ENCODE measurements around the gene ATP2C1.

The ATP2C1 gene

DNA sequence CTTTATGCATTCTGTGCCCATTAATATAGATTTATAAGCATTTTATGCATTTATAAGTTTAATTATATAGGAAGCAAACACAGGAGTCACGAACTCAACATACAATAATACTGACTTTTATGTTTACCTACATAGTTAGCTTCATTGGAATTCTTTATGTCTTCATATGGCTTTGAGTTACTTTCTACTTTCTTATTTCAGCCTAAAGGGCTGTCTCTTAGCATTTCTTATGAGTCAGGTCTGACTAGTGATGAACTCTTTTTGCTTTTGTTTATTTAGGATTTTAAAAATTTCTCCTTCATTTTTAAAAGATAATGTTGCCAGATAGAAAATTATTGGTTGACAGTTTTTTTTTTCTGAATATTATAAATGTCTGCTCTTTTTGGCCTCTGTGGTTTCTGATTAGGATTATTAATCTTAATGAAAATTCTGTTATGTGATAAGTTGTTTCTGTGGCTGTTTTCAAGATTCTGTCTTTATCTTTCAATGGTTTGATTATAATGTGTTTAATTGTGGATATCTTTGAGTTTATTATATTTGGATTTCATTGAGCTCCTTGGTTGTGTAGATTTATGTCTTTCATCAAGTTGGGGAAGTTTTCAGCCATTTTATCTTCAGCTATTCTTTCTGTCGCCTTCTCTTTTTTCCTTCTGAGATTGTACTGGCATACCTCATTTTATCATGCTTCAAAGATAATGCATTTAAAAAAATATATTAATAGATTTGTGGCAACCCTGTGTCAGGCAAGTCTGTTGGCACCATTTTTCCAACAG lies 54.3 kb downstream of the ATP2C1 start:
- no peak overlapping the region for H3K18ac ChIP-seq (ENCODE audit: low read length)
- no peak overlapping the region for H4K5ac ChIP-seq (ENCODE audit: low read length)
- no peaks in the 10 kb centered on the region for H3K79me1 ChIP-seq (ENCODE audit: low read length)
- no peak overlapping the region for H3K4me2 ChIP-seq (ENCODE audit: low read length)
- H2BK15ac ChIP-seq (replicated peaks; ENCODE audit: low read depth), result no peak overlapping the region
- H3K36me3 ChIP-seq (ENCODE audit: control insufficient read depth, insufficient read depth, low read length), result peaks cover 2% of the 10 kb centered on the region
- H3K4me3 ChIP-seq (ENCODE audit: low read length), result no peak overlapping the region
- no peak overlapping the region for H3K56ac ChIP-seq (ENCODE audit: low read length)
- H3K9ac ChIP-seq (ENCODE audit: low read length), result no peak overlapping the region
- WGBS (ENCODE audit: extremely low coverage, insufficient coverage, low lambda C conversion rate), result no CpG with 5 or more reads among the region's 2 CpGs
- no peak overlapping the region for H4K8ac ChIP-seq (ENCODE audit: low read depth, low read length)
- H3K27me3 ChIP-seq (ENCODE audit: insufficient read depth, low read length, poor library complexity), result no peaks in the 10 kb centered on the region
- no peak overlapping the region for H2AK5ac ChIP-seq (ENCODE audit: low read length)
- no peak overlapping the region for H2BK120ac ChIP-seq (ENCODE audit: low read depth, low read length)
- no peak for DNase-seq
- no peaks in the 10 kb centered on the region for H3K79me2 ChIP-seq (ENCODE audit: control insufficient read depth, insufficient read depth, low read length)
- H3K23ac ChIP-seq (ENCODE audit: low read length), result no peak overlapping the region
- no peak overlapping the region for H2BK5ac ChIP-seq (ENCODE audit: low read length)
- no peak overlapping the region for H3K4ac ChIP-seq (ENCODE audit: low read depth, low read length)
- H3K27ac ChIP-seq (ENCODE audit: low read depth, low read length), result no peak overlapping the region
- no peaks in the 10 kb centered on the region for H3K4me1 ChIP-seq (ENCODE audit: control insufficient read depth, low read depth, low read length)

DNA sequence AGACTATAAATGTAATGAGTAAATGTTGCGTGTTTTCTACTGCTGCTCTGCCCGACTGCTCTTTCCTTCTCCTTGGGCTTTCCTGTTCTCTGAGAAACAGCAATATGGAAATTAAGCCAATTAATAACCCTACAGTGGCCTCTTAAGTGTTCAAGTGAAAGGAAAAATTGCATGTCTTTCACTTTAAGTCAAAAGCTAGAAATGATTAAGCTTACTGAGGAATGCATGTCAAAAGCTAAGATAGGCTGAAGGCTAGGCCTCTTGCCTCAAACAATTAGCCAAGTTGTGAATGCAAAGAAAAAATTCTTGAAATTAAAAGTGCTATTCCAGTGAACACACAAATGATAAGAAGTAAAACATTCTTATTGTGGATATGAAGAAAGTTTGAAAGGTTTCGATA lies 55.0 kb downstream of the ATP2C1 start:
- H3K4me1 ChIP-seq (ENCODE audit: control insufficient read depth, low read depth, low read length), result no peaks in the 10 kb centered on the region
- no peak overlapping the region for H3K4ac ChIP-seq (ENCODE audit: low read depth, low read length)
- no peak overlapping the region for H3K56ac ChIP-seq (ENCODE audit: low read length)
- H3K23ac ChIP-seq (ENCODE audit: low read length), result no peak overlapping the region
- H3K36me3 ChIP-seq (ENCODE audit: control insufficient read depth, insufficient read depth, low read length), result peaks cover 2% of the 10 kb centered on the region
- no peaks in the 10 kb centered on the region for H3K27me3 ChIP-seq (ENCODE audit: insufficient read depth, low read length, poor library complexity)
- H2AK5ac ChIP-seq (ENCODE audit: low read length), result no peak overlapping the region
- H3K9ac ChIP-seq (ENCODE audit: low read length), result no peak overlapping the region
- no peak for DNase-seq
- H3K4me2 ChIP-seq (ENCODE audit: low read length), result no peak overlapping the region
- H3K79me1 ChIP-seq (ENCODE audit: low read length), result no peaks in the 10 kb centered on the region
- no peak overlapping the region for H4K5ac ChIP-seq (ENCODE audit: low read length)
- H4K8ac ChIP-seq (ENCODE audit: low read depth, low read length), result no peak overlapping the region
- no peak overlapping the region for H3K27ac ChIP-seq (ENCODE audit: low read depth, low read length)
- H2BK120ac ChIP-seq (ENCODE audit: low read depth, low read length), result no peak overlapping the region
- H2BK15ac ChIP-seq (replicated peaks; ENCODE audit: low read depth), result no peak overlapping the region
- no CpG with 5 or more reads among the region's 3 CpGs for WGBS (ENCODE audit: extremely low coverage, insufficient coverage, low lambda C conversion rate)
- H2BK5ac ChIP-seq (ENCODE audit: low read length), result no peak overlapping the region
- H3K4me3 ChIP-seq (ENCODE audit: low read length), result no peak overlapping the region
- H3K18ac ChIP-seq (ENCODE audit: low read length), result no peak overlapping the region
- H3K79me2 ChIP-seq (ENCODE audit: control insufficient read depth, insufficient read depth, low read length), result no peaks in the 10 kb centered on the region

GRCh38 chr3:130950124-130950523 lies 56.2 kb downstream of the ATP2C1 start:
- Histone ChIP-seq H3K4ac (ENCODE audit: low read depth, low read length) (no peak overlapping the region), H2BK5ac (ENCODE audit: low read length) (no peak overlapping the region), H3K18ac (ENCODE audit: low read length) (no peak overlapping the region), H3K9ac (ENCODE audit: low read length) (no peak overlapping the region), H3K4me2 (ENCODE audit: low read length) (no peak overlapping the region), H3K79me1 (ENCODE audit: low read length) (no peaks in the 10 kb centered on the region), H4K8ac (ENCODE audit: low read depth, low read length) (no peak overlapping the region), H3K4me1 (ENCODE audit: control insufficient read depth, low read depth, low read length) (no peaks in the 10 kb centered on the region), H3K79me2 (ENCODE audit: control insufficient read depth, insufficient read depth, low read length) (no peaks in the 10 kb centered on the region), H2BK120ac (ENCODE audit: low read depth, low read length) (no peak overlapping the region), H3K27ac (ENCODE audit: low read depth, low read length) (no peak overlapping the region), H3K27me3 (ENCODE audit: insufficient read depth, low read length, poor library complexity) (no peaks in the 10 kb centered on the region), H2AK5ac (ENCODE audit: low read length) (no peak overlapping the region), H3K4me3 (ENCODE audit: low read length) (no peak overlapping the region), H4K5ac (ENCODE audit: low read length) (no peak overlapping the region), H2BK15ac (replicated peaks; ENCODE audit: low read depth) (no peak overlapping the region), H3K23ac (ENCODE audit: low read length) (no peak overlapping the region), H3K36me3 (ENCODE audit: control insufficient read depth, insufficient read depth, low read length) (no peaks in the 10 kb centered on the region), H3K56ac (ENCODE audit: low read length) (no peak overlapping the region)
- no CpG with 5 or more reads among the region's 2 CpGs for WGBS (ENCODE audit: extremely low coverage, insufficient coverage, low lambda C conversion rate)
- no peak for DNase-seq

- no peak for DNase-seq
- Histone ChIP-seq H3K36me3 (ENCODE audit: control insufficient read depth, insufficient read depth, low read length) (no peaks in the 10 kb centered on the region), H3K27me3 (ENCODE audit: insufficient read depth, low read length, poor library complexity) (no peaks in the 10 kb centered on the region), H4K5ac (ENCODE audit: low read length) (no peak overlapping the region), H3K56ac (ENCODE audit: low read length) (no peak overlapping the region), H2AK5ac (ENCODE audit: low read length) (no peak overlapping the region), H3K4ac (ENCODE audit: low read depth, low read length) (no peak overlapping the region), H3K18ac (ENCODE audit: low read length) (no peak overlapping the region), H2BK15ac (replicated peaks; ENCODE audit: low read depth) (no peak overlapping the region), H3K27ac (ENCODE audit: low read depth, low read length) (no peak overlapping the region), H3K4me2 (ENCODE audit: low read length) (no peak overlapping the region), H3K9ac (ENCODE audit: low read length) (no peak overlapping the region), H4K8ac (ENCODE audit: low read depth, low read length) (no peak overlapping the region), H3K79me2 (ENCODE audit: control insufficient read depth, insufficient read depth, low read length) (no peaks in the 10 kb centered on the region), H3K23ac (ENCODE audit: low read length) (no peak overlapping the region), H3K4me3 (ENCODE audit: low read length) (no peak overlapping the region), H2BK5ac (ENCODE audit: low read length) (no peak overlapping the region), H3K79me1 (ENCODE audit: low read length) (no peaks in the 10 kb centered on the region), H2BK120ac (ENCODE audit: low read depth, low read length) (no peak overlapping the region), H3K4me1 (ENCODE audit: control insufficient read depth, low read depth, low read length) (no peaks in the 10 kb centered on the region)
Measured at GRCh38 chr3:130950641-130951040, 56.8 kb downstream of the ATP2C1 start.

DNA sequence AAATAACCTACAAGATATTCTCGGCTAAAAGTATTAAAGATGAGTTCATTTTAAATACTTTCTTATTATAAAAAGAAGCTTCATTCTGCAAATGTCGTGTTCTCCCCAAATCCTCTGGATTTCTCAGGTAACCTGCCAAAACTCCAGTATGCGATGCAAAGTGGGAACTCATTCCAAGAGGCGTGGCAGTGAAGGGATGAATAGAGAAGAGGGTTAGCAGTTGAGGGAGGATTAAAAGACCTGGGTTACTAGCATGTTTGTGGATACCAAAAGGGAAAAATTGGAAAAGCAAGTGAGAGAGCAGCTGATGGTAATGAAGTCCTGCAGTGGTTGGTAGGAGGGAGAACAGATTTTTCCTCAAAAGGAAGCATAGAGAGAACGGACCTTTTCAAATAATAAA lies 61.6 kb downstream of the ATP2C1 start:
- WGBS (ENCODE audit: extremely low coverage, insufficient coverage, low lambda C conversion rate), result no CpG with 5 or more reads among the region's 5 CpGs
- H3K36me3 ChIP-seq (ENCODE audit: control insufficient read depth, insufficient read depth, low read length), result no peaks in the 10 kb centered on the region

GRCh38 chr3:130956281-130956680 lies 62.4 kb downstream of the ATP2C1 start:
- Histone ChIP-seq H3K4me3 (ENCODE audit: low read length) (no peak overlapping the region), H4K5ac (ENCODE audit: low read length) (no peak overlapping the region), H3K4me1 (ENCODE audit: control insufficient read depth, low read depth, low read length) (no peaks in the 10 kb centered on the region), H4K8ac (ENCODE audit: low read depth, low read length) (no peak overlapping the region), H3K18ac (ENCODE audit: low read length) (no peak overlapping the region), H3K79me1 (ENCODE audit: low read length) (no peaks in the 10 kb centered on the region), H3K36me3 (ENCODE audit: control insufficient read depth, insufficient read depth, low read length) (no peaks in the 10 kb centered on the region), H3K4me2 (ENCODE audit: low read length) (no peak overlapping the region), H2AK5ac (ENCODE audit: low read length) (no peak overlapping the region), H3K79me2 (ENCODE audit: control insufficient read depth, insufficient read depth, low read length) (no peaks in the 10 kb centered on the region), H3K56ac (ENCODE audit: low read length) (no peak overlapping the region), H3K9ac (ENCODE audit: low read length) (no peak overlapping the region), H3K23ac (ENCODE audit: low read length) (no peak overlapping the region), H3K27ac (ENCODE audit: low read depth, low read length) (no peak overlapping the region), H2BK15ac (replicated peaks; ENCODE audit: low read depth) (no peak overlapping the region), H2BK5ac (ENCODE audit: low read length) (no peak overlapping the region), H3K27me3 (ENCODE audit: insufficient read depth, low read length, poor library complexity) (no peaks in the 10 kb centered on the region), H2BK120ac (ENCODE audit: low read depth, low read length) (no peak overlapping the region), H3K4ac (ENCODE audit: low read depth, low read length) (no peak overlapping the region)
- WGBS (ENCODE audit: extremely low coverage, insufficient coverage, low lambda C conversion rate), result no CpG with 5 or more reads among the region's 1 CpG
- no peak for DNase-seq

More for the DNA sequence above, 61.6 kb downstream of the ATP2C1 start:
- no peaks in the 10 kb centered on the region for H3K79me2 ChIP-seq (ENCODE audit: control insufficient read depth, insufficient read depth, low read length)
- no peak overlapping the region for H4K8ac ChIP-seq (ENCODE audit: low read depth, low read length)
- no peak overlapping the region for H2AK5ac ChIP-seq (ENCODE audit: low read length)
- DNase-seq, result no peak
- H3K4me1 ChIP-seq (ENCODE audit: control insufficient read depth, low read depth, low read length), result no peaks in the 10 kb centered on the region
- H3K27ac ChIP-seq (ENCODE audit: low read depth, low read length), result no peak overlapping the region
- H3K4me2 ChIP-seq (ENCODE audit: low read length), result no peak overlapping the region
- H3K4ac ChIP-seq (ENCODE audit: low read depth, low read length), result no peak overlapping the region
- H3K79me1 ChIP-seq (ENCODE audit: low read length), result no peaks in the 10 kb centered on the region
- no peak overlapping the region for H2BK5ac ChIP-seq (ENCODE audit: low read length)
- no peak overlapping the region for H3K4me3 ChIP-seq (ENCODE audit: low read length)
- H3K23ac ChIP-seq (ENCODE audit: low read length), result no peak overlapping the region
- no peak overlapping the region for H2BK120ac ChIP-seq (ENCODE audit: low read depth, low read length)
- H3K9ac ChIP-seq (ENCODE audit: low read length), result no peak overlapping the region
- no peak overlapping the region for H2BK15ac ChIP-seq (replicated peaks; ENCODE audit: low read depth)
- H3K18ac ChIP-seq (ENCODE audit: low read length), result no peak overlapping the region
- H4K5ac ChIP-seq (ENCODE audit: low read length), result no peak overlapping the region
- no peak overlapping the region for H3K56ac ChIP-seq (ENCODE audit: low read length)
- no peaks in the 10 kb centered on the region for H3K27me3 ChIP-seq (ENCODE audit: insufficient read depth, low read length, poor library complexity)

Data from mesendoderm (in vitro differentiated cells).